Sigmoid colon (tissue), 4 donors: ENCODE results near the gene PPFIBP2.

ENCODE experiments used
- CTCF ChIP-seq, 4 experiments: fragments of 450-650 bp in 3 of 4; fragments of 200-600 bp in 1 of 4; IDR thresholded peaks; one replicate each; pipeline ENCODE4 v1.5.1; 2016 to 2019; ENCODE audit warnings: antibody characterized with exemption in 4 of 4, mild to moderate bottlenecking in 3 of 4, moderate library complexity in 2 of 4
- EP300 ChIP-seq, 4 donors: sonication (generic); formaldehyde crosslinking; IDR thresholded peaks; one replicate each; pipeline ENCODE4 v1.6.1; 2017; ENCODE audit warnings: antibody characterized with exemption in 4 of 4
- POLR2AphosphoS5 ChIP-seq, 4 donors: sonication (generic); formaldehyde crosslinking; IDR thresholded peaks; one replicate each; pipeline ENCODE4 v1.6.1; 2017; ENCODE audit warnings: antibody characterized with exemption in 4 of 4

- TF ChIP-seq CTCF (IDR thresholded peaks at IDR 0.05) (no peak), POLR2AphosphoS5 (IDR thresholded peaks at IDR 0.05) (no peak), EP300 (IDR thresholded peaks at IDR 0.05) (no peak)
Measured at GRCh38 chr11:7552666-7553065, 38.9 kb downstream of the PPFIBP2 start.
